Spleen (tissue), 11 donors: ENCODE data around the gene PIGN. TPM values are rescaled to one million over a fixed set of nuclear protein-coding genes. Genes with fewer than 3 reads are reported as not detected.
A peak's percentile ranks its signal among the peaks of the same experiment; 100 is the strongest.

Experiments used
- DNase-seq: peaks from one replicate; pipeline ENCODE4 v3.0.0-alpha.2; 2020
- H3K27ac ChIP-seq, 8 donors: fragments of 200-600 bp; sonication (generic) in 7 of 8; 1 replicate in 4 of 8; 2 replicates in 4 of 8; pipeline versions ENCODE4 v1.5.0 to v1.8.0; 2016 to 2021; ENCODE audit warnings: inconsistent platforms in 4 of 8, mild to moderate bottlenecking in 4 of 8, moderate library complexity in 1 of 8
- H3K27me3 ChIP-seq, 7 donors: fragments of 200-600 bp; sonication (generic) in 6 of 7; replicated peaks in 1 of 7; 1 replicate in 4 of 7; 2 replicates in 3 of 7; pipeline versions ENCODE4 v1.5.0 to v1.8.0; 2016 to 2021; ENCODE audit warnings: inconsistent platforms in 3 of 7, mild to moderate bottlenecking in 1 of 7
- H3K36me3 ChIP-seq, 6 donors: fragments of 200-600 bp; sonication (generic) in 5 of 6; 1 replicate in 4 of 6; 2 replicates in 2 of 6; pipeline versions ENCODE4 v1.5.0 to v1.8.0; 2016 to 2021; ENCODE audit warnings: inconsistent platforms in 2 of 6
- H3K4me1 ChIP-seq, 6 donors: fragments of 200-600 bp; sonication (generic) in 5 of 6; 1 replicate in 3 of 6; 2 replicates in 3 of 6; pipeline versions ENCODE4 v1.5.0 to v1.8.0; 2016 to 2021; ENCODE audit warnings: inconsistent platforms in 3 of 6
- H3K4me3 ChIP-seq, 8 donors: fragments of 200-600 bp; sonication (generic) in 7 of 8; 1 replicate in 4 of 8; 2 replicates in 4 of 8; pipeline versions ENCODE4 v1.5.0 to v1.8.0; 2016 to 2021; ENCODE audit warnings: inconsistent platforms in 4 of 8, mild to moderate bottlenecking in 4 of 8, moderate library complexity in 2 of 8
- H3K9me3 ChIP-seq, 8 donors: fragments of 200-600 bp; sonication (generic) in 7 of 8; 1 replicate in 4 of 8; 2 replicates in 4 of 8; pipeline versions ENCODE4 v1.5.0 to v1.8.0; 2016 to 2021; ENCODE audit warnings: inconsistent platforms in 4 of 8
- CTCF ChIP-seq, 11 experiments: fragments of 200-600 bp in 7 of 11; fragments of 450-650 bp in 4 of 11; sonication (generic) in 4 of 11; IDR thresholded peaks in 8 of 11; conservative IDR thresholded peaks in 3 of 11; 1 replicate in 7 of 11; 2 replicates in 4 of 11; pipeline versions ENCODE4 v1.4.0 to v1.8.0; 2016 to 2021; ENCODE audit warnings: antibody characterized with exemption in 11 of 11, inconsistent platforms in 4 of 11, mild to moderate bottlenecking in 1 of 11
- POLR2A ChIP-seq, 3 donors: fragments of 450-650 bp; IDR thresholded peaks; one replicate each; pipeline ENCODE4 v1.5.1; 2017; ENCODE audit warnings: antibody characterized with exemption in 3 of 3, mild to moderate bottlenecking in 1 of 3
- POLR2AphosphoS5 ChIP-seq, 3 donors: sonication (generic); formaldehyde crosslinking; IDR thresholded peaks; one replicate each; pipeline ENCODE4 v1.5.1; 2017; ENCODE audit warnings: antibody characterized with exemption in 3 of 3
- WGBS, 5 donors: extraction: QIAGEN DNeasy Blood & Tissue Kit in 3 of 5; methylation state at CpG; one replicate each; pipeline versions ENCODE4 v1.1.5 to v1.1.7; 2013 to 2018; 5-methylcytosine and 5-hydroxymethylcytosine counted together
- intact Hi-C: fragments of 100-400 bp; cut with DNase I; formaldehyde crosslinking; loops from one replicate; pipeline ENCODE4 v1.15.0; 2023; ENCODE audit warnings: low total_unique reads
- polyA plus RNA-seq, 3 donors: library from polyadenylated mRNA; stranded (reverse); fragments of 200-250 nt; gene quantifications; one replicate each; pipeline ENCODE4 v1.2.1, GENCODE V29; 2013
- total RNA-seq, 7 donors: library from RNA; depleted of rRNA in 3 of 7; stranded (reverse); fragments of >200 nt in 3 of 7; fragmentation: NEBNext Ultra II Directional in 4 of 7; extraction: Animal tissue kit (Norgen Biotek cat#: 25700) in 4 of 7; gene quantifications; one replicate each; pipeline versions ENCODE4 v1.1.0 to v1.2.1, GENCODE V29; 2016 to 2021
- donor health status: healthy with polysubstance abuse.
- donor health status: DM: no; HTN: no; CAD: no; lungs with moderate emphysema.
- donor health status: DM: no; HTN: no; CAD: no.
- donor health status: Bipolar disorder and iron deficiency.
- donor health status: healthy.
- donor health status: DM: no; HTN: no; CAD: no.
- donor health status: DM: yes; HTN: yes; CAD: no.

PIGN gene
- total and polyA plus RNA-seq, 10 donors = 4.0 to 41.4 (median 25.4) TPM

GRCh38 chr18:61998957-61999356, 187.9 kb downstream of the PIGN start:
- Histone ChIP-seq H3K27ac (peak overlapping the region in 2 of 8 donors; percentile 2 to 7), H3K9me3 (peaks cover 0 to 20% (median 13%) of the 10 kb centered on the region in 8 donors), H3K27me3 (peaks cover 0 to 5% (median 0%) of the 10 kb centered on the region in 7 donors), H3K4me3 (no peak overlapping the region), H3K4me1 (peaks cover 0 to 10% (median 0%) of the 10 kb centered on the region in 6 donors), H3K36me3 (no peaks in the 10 kb centered on the region)
- intact Hi-C loops = no loop called here
- TF ChIP-seq POLR2A (IDR thresholded peaks at IDR 0.05) (no peak), CTCF (IDR thresholded peaks at IDR 0.05 in 8 of 11, conservative IDR thresholded peaks at IDR 0.05 in 3 of 11) (no peak), POLR2AphosphoS5 (IDR thresholded peaks at IDR 0.05) (no peak)
- no peak for DNase-seq

- no peak for TF ChIP-seq POLR2AphosphoS5 (IDR thresholded peaks at IDR 0.05)
- TF ChIP-seq CTCF (IDR thresholded peaks at IDR 0.05 in 8 of 11, conservative IDR thresholded peaks at IDR 0.05 in 3 of 11) = no peak
- no peak for TF ChIP-seq POLR2A (IDR thresholded peaks at IDR 0.05)
- no peaks in the 10 kb centered on the region for H3K36me3 ChIP-seq
- H3K27ac ChIP-seq = no peak overlapping the region
- no peak for DNase-seq
- H3K27me3 ChIP-seq = peaks cover 0 to 5% (median 0%) of the 10 kb centered on the region in 7 donors
- H3K4me1 ChIP-seq = peaks cover 0 to 12% (median 2%) of the 10 kb centered on the region in 6 donors
- intact Hi-C loops = no loop called here
- WGBS, 5 donors = 88 to 94% (median 93%) methylated on average over 7 of the region's 7 CpGs
- no peak overlapping the region for H3K4me3 ChIP-seq
- H3K9me3 ChIP-seq = peaks cover 0 to 20% (median 13%) of the 10 kb centered on the region in 8 donors
Observed at GRCh38 chr18:61998335-61998734, 188.5 kb downstream of the PIGN start.

- H3K27ac ChIP-seq = no peak overlapping the region
- 83 to 100% (median 96%) methylated on average over 1 of the region's 1 CpG for WGBS, 5 donors
- no peak for DNase-seq
- H3K4me1 ChIP-seq = peaks cover 0 to 31% (median 14%) of the 10 kb centered on the region in 6 donors
- H3K9me3 ChIP-seq = peaks cover 0 to 11% (median 4%) of the 10 kb centered on the region in 8 donors
- H3K36me3 ChIP-seq = no peaks in the 10 kb centered on the region
- intact Hi-C loops = no loop called here
- no peak overlapping the region for H3K4me3 ChIP-seq
- TF ChIP-seq CTCF (IDR thresholded peaks at IDR 0.05 in 8 of 11, conservative IDR thresholded peaks at IDR 0.05 in 3 of 11) = no peak
- no peak for TF ChIP-seq POLR2AphosphoS5 (IDR thresholded peaks at IDR 0.05)
- TF ChIP-seq POLR2A (IDR thresholded peaks at IDR 0.05) = no peak
- H3K27me3 ChIP-seq = peaks cover 0 to 5% (median 0%) of the 10 kb centered on the region in 7 donors
Observed at GRCh38 chr18:61995618-61996017, 191.2 kb downstream of the PIGN start.

GRCh38 chr18:61993831-61994230, 193.0 kb downstream of the PIGN start:
- Histone ChIP-seq H3K4me3 (no peak overlapping the region), H3K27ac (no peak overlapping the region), H3K27me3 (peaks cover 0 to 5% (median 0%) of the 10 kb centered on the region in 7 donors), H3K36me3 (no peaks in the 10 kb centered on the region), H3K4me1 (peaks cover 0 to 26% (median 14%) of the 10 kb centered on the region in 6 donors), H3K9me3 (no peaks in the 10 kb centered on the region)
- WGBS, 5 donors = 87 to 98% (median 94%) methylated on average over 1 of the region's 1 CpG
- TF ChIP-seq POLR2A (IDR thresholded peaks at IDR 0.05) (no peak), POLR2AphosphoS5 (IDR thresholded peaks at IDR 0.05) (no peak), CTCF (IDR thresholded peaks at IDR 0.05 in 8 of 11, conservative IDR thresholded peaks at IDR 0.05 in 3 of 11) (no peak)
- no peak for DNase-seq
- intact Hi-C loops = no loop called here
